Sigmoid colon (tissue), 3 donors: ENCODE measurements around the gene ZBTB34.

ENCODE experiments used
- POLR2A ChIP-seq, 2 donors: fragments of 450-650 bp; IDR thresholded peaks; one replicate each; pipeline ENCODE4 v1.6.1; 2016; ENCODE audit warnings: antibody characterized with exemption in 2 of 2, mild to moderate bottlenecking in 2 of 2, moderate library complexity in 2 of 2
- TF ChIP-seq, protein P1 (sequence below), 4 experiments: fragments of 450-650 bp in 3 of 4; fragments of 200-600 bp in 1 of 4; IDR thresholded peaks; one replicate each; pipeline ENCODE4 v1.5.1; 2016 to 2019; ENCODE audit warnings: antibody characterized with exemption in 4 of 4, mild to moderate bottlenecking in 3 of 4, moderate library complexity in 2 of 4

DNA sequence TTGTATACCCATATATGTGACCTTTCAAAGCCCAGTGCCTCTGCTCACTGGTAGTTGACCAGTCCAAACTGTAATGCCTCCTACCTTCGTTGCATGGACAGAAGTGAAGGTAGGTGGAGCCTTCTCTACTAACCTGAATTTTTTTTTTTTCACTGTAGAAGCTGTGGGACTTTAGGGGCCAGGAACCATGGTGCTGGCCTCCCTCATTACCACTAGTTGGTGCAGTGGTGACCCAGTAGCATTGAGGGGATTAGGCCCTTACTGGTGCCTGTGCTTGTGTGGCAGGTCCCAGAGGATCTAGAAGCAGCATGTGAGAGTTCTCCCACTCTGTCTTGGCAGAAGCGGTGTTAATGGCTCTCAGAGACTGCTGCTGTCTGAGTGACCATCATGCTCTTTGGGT lies 56.5 kb downstream of the ZBTB34 start:
- TF ChIP-seq, protein P1, sequence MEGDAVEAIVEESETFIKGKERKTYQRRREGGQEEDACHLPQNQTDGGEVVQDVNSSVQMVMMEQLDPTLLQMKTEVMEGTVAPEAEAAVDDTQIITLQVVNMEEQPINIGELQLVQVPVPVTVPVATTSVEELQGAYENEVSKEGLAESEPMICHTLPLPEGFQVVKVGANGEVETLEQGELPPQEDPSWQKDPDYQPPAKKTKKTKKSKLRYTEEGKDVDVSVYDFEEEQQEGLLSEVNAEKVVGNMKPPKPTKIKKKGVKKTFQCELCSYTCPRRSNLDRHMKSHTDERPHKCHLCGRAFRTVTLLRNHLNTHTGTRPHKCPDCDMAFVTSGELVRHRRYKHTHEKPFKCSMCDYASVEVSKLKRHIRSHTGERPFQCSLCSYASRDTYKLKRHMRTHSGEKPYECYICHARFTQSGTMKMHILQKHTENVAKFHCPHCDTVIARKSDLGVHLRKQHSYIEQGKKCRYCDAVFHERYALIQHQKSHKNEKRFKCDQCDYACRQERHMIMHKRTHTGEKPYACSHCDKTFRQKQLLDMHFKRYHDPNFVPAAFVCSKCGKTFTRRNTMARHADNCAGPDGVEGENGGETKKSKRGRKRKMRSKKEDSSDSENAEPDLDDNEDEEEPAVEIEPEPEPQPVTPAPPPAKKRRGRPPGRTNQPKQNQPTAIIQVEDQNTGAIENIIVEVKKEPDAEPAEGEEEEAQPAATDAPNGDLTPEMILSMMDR (IDR thresholded peaks at IDR 0.05), result no peak
- no peak for TF ChIP-seq POLR2A (IDR thresholded peaks at IDR 0.05)
